Stomach (tissue), 9 donors: ENCODE results near the gene PDE3A. TPM values are rescaled to one million over a fixed set of nuclear protein-coding genes. Genes with fewer than 3 reads are reported as not detected.

Experiments used
- DNase-seq, 2 donors: peaks; one replicate each; pipeline versions ENCODE4 v3.0.0 to v3.0.0-alpha.2; 2013 to 2019
- H3K27ac ChIP-seq, 5 donors: fragments of 200-600 bp in 4 of 5; sonication (generic) in 4 of 5; one replicate each; pipeline ENCODE4 v1.5.1; 2013 to 2019; ENCODE audit warnings: mild to moderate bottlenecking in 1 of 5, moderate library complexity in 1 of 5
- H3K27me3 ChIP-seq, 3 donors: fragments of 200-600 bp; sonication (generic); one replicate each; pipeline ENCODE4 v1.5.1; 2017 to 2019; ENCODE audit warnings: mixed run types in 1 of 3
- H3K36me3 ChIP-seq, 4 donors: fragments of 200-600 bp; sonication (generic); 1 replicate in 3 of 4; 2 replicates in 1 of 4; pipeline ENCODE4 v1.5.1; 2016 to 2019
- H3K4me1 ChIP-seq, 4 donors: fragments of 200-600 bp; sonication (generic); one replicate each; pipeline ENCODE4 v1.5.1; 2016 to 2019
- H3K4me3 ChIP-seq, 4 donors: fragments of 200-600 bp; sonication (generic) in 3 of 4; one replicate each; pipeline ENCODE4 v1.5.1; 2016 to 2019; ENCODE audit warnings: mild to moderate bottlenecking in 1 of 4
- H3K9me3 ChIP-seq, 4 donors: fragments of 200-600 bp; sonication (generic); one replicate each; pipeline ENCODE4 v1.5.1; 2016 to 2019
- EP300 ChIP-seq: sonication (generic); formaldehyde crosslinking; IDR thresholded peaks from one replicate; pipeline ENCODE4 v1.6.1; 2017; ENCODE audit warnings: antibody characterized with exemption
- POLR2A ChIP-seq, 4 donors: fragments of 450-650 bp; IDR thresholded peaks; one replicate each; pipeline ENCODE4 v1.6.1; 2016; ENCODE audit warnings: antibody characterized with exemption in 4 of 4, control low read depth in 2 of 4, mild to moderate bottlenecking in 1 of 4, moderate library complexity in 1 of 4
- POLR2AphosphoS5 ChIP-seq, 3 donors: sonication (generic); formaldehyde crosslinking; IDR thresholded peaks; one replicate each; pipeline ENCODE4 v1.6.1; 2016; ENCODE audit warnings: antibody characterized with exemption in 3 of 3
- WGBS, 5 donors: extraction: QIAGEN DNeasy Blood & Tissue Kit in 3 of 5; methylation state at CpG; one replicate each; pipeline versions ENCODE4 v1.1.5 to v1.1.7; 2013 to 2018; 5-methylcytosine and 5-hydroxymethylcytosine counted together
- intact Hi-C: fragments of 100-400 bp; cut with DNase I; formaldehyde crosslinking; loops from one replicate; pipeline ENCODE4 v1.15.1; 2023; ENCODE audit warnings: low total_unique reads
- polyA plus RNA-seq, 3 donors: library from polyadenylated mRNA; stranded (reverse); fragments of 200-250 nt; gene quantifications; one replicate each; pipeline ENCODE4 v1.2.3, GENCODE V29; 2013
- total RNA-seq, 5 donors: library from RNA; depleted of rRNA; stranded (reverse); fragments of >200 nt; gene quantifications; one replicate each; pipeline versions ENCODE4 v1.1.0 to v1.2.3, GENCODE V29; 2014 to 2016
- TF ChIP-seq, protein P1 (sequence below), 7 experiments: fragments of 450-650 bp in 4 of 7; fragments of 200-600 bp in 3 of 7; sonication (generic) in 3 of 7; IDR thresholded peaks; one replicate each; pipeline ENCODE4 v1.5.1; 2016 to 2019; ENCODE audit warnings: antibody characterized with exemption in 7 of 7, control low read depth in 2 of 7, mild to moderate bottlenecking in 1 of 7
- donor health status: healthy with polysubstance abuse.
- donor health status: Bipolar disorder and iron deficiency.
- donor health status: healthy.

PDE3A gene
- total and polyA plus RNA-seq, 8 donors: 0.19 to 50.9 (median 12.0) TPM

DNA sequence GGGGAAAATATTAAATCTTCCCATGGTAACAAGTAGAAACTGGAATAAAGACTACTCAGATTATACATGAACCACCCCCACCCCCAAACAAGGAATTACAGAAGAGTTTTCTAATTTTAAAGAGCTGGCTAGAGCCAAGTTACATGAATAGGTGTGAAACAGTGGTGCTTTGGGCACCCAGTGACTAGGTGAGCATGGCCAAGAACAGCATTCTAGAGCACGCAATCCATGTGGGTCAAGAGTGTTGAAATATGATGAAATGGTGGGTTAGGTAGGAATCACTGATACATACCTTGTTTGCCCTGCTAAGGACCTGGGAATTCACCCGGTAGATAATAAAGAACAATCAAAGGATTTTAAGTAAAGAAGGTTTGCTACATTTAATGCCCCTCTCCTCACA is 208.7 kb downstream of the PDE3A start:
- H3K4me1 ChIP-seq: no peaks in the 10 kb centered on the region
- intact Hi-C loops: no loop called here
- 40 to 66% (median 49%) methylated on average over 2 of the region's 2 CpGs for whole genome bisulfite sequencing, 5 donors
- H3K4me3 ChIP-seq: no peak overlapping the region
- no peaks in the 10 kb centered on the region for H3K36me3 ChIP-seq
- no peaks in the 10 kb centered on the region for H3K9me3 ChIP-seq
- DNase-seq: no peak
- no peaks in the 10 kb centered on the region for H3K27me3 ChIP-seq
- no peak overlapping the region for H3K27ac ChIP-seq
- TF ChIP-seq POLR2A (IDR thresholded peaks at IDR 0.05) (no peak), POLR2AphosphoS5 (IDR thresholded peaks at IDR 0.05) (no peak), EP300 (no peak)
- TF ChIP-seq, protein P1, sequence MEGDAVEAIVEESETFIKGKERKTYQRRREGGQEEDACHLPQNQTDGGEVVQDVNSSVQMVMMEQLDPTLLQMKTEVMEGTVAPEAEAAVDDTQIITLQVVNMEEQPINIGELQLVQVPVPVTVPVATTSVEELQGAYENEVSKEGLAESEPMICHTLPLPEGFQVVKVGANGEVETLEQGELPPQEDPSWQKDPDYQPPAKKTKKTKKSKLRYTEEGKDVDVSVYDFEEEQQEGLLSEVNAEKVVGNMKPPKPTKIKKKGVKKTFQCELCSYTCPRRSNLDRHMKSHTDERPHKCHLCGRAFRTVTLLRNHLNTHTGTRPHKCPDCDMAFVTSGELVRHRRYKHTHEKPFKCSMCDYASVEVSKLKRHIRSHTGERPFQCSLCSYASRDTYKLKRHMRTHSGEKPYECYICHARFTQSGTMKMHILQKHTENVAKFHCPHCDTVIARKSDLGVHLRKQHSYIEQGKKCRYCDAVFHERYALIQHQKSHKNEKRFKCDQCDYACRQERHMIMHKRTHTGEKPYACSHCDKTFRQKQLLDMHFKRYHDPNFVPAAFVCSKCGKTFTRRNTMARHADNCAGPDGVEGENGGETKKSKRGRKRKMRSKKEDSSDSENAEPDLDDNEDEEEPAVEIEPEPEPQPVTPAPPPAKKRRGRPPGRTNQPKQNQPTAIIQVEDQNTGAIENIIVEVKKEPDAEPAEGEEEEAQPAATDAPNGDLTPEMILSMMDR (IDR thresholded peaks at IDR 0.05): no peak

DNA sequence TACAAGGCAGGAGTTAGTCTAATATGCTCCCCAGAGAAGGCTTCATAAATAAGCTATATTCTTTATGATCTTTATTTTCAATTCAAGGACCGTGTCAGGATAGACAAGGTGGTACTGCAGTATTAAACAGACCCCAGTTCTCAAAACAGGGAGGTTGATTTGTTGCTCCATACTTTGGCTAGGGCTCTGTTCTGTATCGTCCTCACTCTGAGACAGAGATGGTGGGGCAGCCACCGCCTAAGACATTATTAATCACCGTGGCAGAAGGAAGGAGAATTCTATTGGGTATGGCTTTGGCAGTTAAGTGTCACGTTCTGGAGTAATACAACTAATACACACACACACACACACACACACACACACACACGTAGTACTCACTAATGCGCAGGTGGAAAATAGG is 209.8 kb downstream of the PDE3A start:
- Histone ChIP-seq H3K9me3 (no peaks in the 10 kb centered on the region), H3K27ac (no peak overlapping the region), H3K36me3 (no peaks in the 10 kb centered on the region), H3K27me3 (no peaks in the 10 kb centered on the region), H3K4me1 (no peaks in the 10 kb centered on the region), H3K4me3 (no peak overlapping the region)
- intact Hi-C loops: no loop called here
- DNase-seq: no peak
- TF ChIP-seq, protein P1 (IDR thresholded peaks at IDR 0.05): no peak
- no peak for TF ChIP-seq POLR2AphosphoS5 (IDR thresholded peaks at IDR 0.05)
- no peak for TF ChIP-seq POLR2A (IDR thresholded peaks at IDR 0.05)
- no peak for TF ChIP-seq EP300
- WGBS, 5 donors: 70 to 92% (median 75%) methylated on average over 7 of the region's 7 CpGs

DNA sequence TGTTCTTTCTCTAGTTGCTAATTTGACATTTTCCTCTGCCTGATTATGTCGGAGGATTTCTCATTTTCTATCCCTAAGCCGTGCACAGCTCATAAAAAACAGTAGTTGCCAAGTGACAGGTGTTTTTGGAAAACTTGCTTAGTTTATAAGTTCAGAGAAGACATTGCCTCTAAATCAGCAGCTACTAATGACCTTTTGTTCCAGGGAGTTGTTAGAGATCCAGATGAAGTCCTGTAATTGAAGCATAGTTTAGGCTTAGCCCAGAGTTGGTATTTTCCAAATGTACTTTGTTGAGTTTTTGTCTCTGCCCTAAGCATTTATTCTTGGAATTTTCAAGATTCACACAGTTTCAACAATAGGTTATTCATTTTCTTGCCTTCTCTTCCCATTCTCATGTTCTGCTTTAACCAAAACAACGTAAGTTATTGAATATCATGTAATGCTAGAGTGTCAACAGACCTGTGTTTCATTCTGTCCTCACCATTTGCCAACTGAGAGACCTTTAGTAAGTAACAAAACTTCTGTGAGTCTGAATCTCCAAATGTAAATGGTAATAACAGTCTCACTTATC is 216.8 kb downstream of the PDE3A start:
- Histone ChIP-seq H3K27ac (peak overlapping the region in 1 of 5 donors; percentile 43), H3K9me3 (no peaks in the 10 kb centered on the region), H3K36me3 (no peaks in the 10 kb centered on the region), H3K27me3 (no peaks in the 10 kb centered on the region), H3K4me1 (no peaks in the 10 kb centered on the region), H3K4me3 (no peak overlapping the region)
- 37 to 71% (median 49%) methylated on average over 3 of the region's 3 CpGs for WGBS, 5 donors
- DNase-seq: no peak
- intact Hi-C loops: no loop called here
- TF ChIP-seq EP300 (no peak), POLR2AphosphoS5 (IDR thresholded peaks at IDR 0.05) (no peak), POLR2A (IDR thresholded peaks at IDR 0.05) (no peak)
- TF ChIP-seq, protein P1 (IDR thresholded peaks at IDR 0.05): no peak

DNA sequence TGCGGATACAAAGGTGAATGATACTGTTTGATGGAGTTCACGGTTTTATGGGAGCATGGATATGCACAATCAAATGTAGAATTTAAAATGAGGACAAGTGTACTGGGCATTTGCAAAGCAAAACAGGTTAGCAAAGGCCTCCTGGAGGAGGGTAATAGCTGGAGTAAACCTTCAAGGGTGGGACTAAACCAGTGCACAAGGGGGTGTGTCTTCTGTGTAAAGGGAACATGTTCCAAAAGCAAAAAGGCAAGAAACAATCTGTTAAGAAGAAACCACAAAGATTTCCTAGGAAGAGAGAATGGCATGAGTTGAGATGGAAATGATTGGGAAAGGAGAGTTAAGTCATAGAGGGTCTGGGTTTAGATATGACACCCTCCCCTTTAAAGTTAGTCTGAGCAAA is 217.6 kb downstream of the PDE3A start:
- TF ChIP-seq, protein P1 (IDR thresholded peaks at IDR 0.05): no peak
- TF ChIP-seq POLR2A (IDR thresholded peaks at IDR 0.05) (no peak), POLR2AphosphoS5 (IDR thresholded peaks at IDR 0.05) (no peak), EP300 (no peak)

More for the DNA sequence above, 217.6 kb downstream of the PDE3A start:
- WGBS, 5 donors: 80 to 94% (median 86%) methylated on average over 2 of the region's 2 CpGs
- no peak for DNase-seq
- no peaks in the 10 kb centered on the region for H3K4me1 ChIP-seq
- H3K36me3 ChIP-seq: no peaks in the 10 kb centered on the region
- H3K27me3 ChIP-seq: no peaks in the 10 kb centered on the region
- no peaks in the 10 kb centered on the region for H3K9me3 ChIP-seq
- intact Hi-C loops: no loop called here
- no peak overlapping the region for H3K4me3 ChIP-seq
- H3K27ac ChIP-seq: no peak overlapping the region
